ENCODE measurements around the gene SLC16A1.
"Not testable (repeated sequence)": the region's sequence is repeated elsewhere in the genome, so short reads cannot be mapped to it uniquely, and the experiment has no call there.

The SLC16A1 gene

GRCh38 chr1:112925015-112925414 is 31.0 kb downstream of the SLC16A1 start:
- no peak for DNase-seq (ENCODE audit: low read depth, low spot score)

GRCh38 chr1:112923959-112924349 is 32.0 kb downstream of the SLC16A1 start:
- DNase-seq (ENCODE audit: low read depth, low spot score) = no peak

GRCh38 chr1:112923234-112923958 is 32.6 kb downstream of the SLC16A1 start:
- DNase-seq (ENCODE audit: low read depth, low spot score) = no peak

GRCh38 chr1:112911506-112912220 is 44.3 kb downstream of the SLC16A1 start:
- DNase-seq (ENCODE audit: low read depth, low spot score) = peak; percentile 27

DNA sequence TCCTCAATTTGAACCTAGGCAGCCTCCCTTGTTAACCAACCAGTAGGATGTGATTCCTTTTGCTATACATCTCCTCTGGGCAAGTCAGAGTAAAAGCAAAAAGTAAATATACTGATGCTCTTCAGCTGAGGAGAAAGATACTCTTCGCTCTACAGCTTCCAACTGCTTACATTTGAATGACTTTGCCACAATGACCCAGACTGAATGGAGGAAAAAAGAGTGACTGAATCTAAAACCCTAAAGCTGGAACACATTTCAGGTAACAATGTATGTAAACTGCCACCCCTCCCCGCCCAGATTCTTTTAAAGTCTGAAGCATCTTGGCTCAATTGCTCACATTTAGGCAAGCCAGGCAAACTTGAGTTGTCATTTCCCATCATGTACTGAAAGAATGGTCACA is 46.1 kb downstream of the SLC16A1 start:
- DNase-seq (ENCODE audit: low read depth, low spot score) = no peak

GRCh38 chr1:112906150-112906698 is 49.8 kb downstream of the SLC16A1 start:
- peak; percentile 34 for DNase-seq (ENCODE audit: low read depth, low spot score)

- DNase-seq (ENCODE audit: low read depth, low spot score) = peak; percentile 38
Observed at GRCh38 chr1:112905395-112906149, 50.4 kb downstream of the SLC16A1 start.

- DNase-seq (ENCODE audit: low read depth, low spot score) = peak; percentile 75
Observed at GRCh38 chr1:112904831-112905261, 51.1 kb downstream of the SLC16A1 start.

- peak; percentile 87 for DNase-seq (ENCODE audit: low read depth, low spot score)
Observed at GRCh38 chr1:112904071-112904830, 51.7 kb downstream of the SLC16A1 start.

GRCh38 chr1:112902221-112902620 is 53.8 kb downstream of the SLC16A1 start:
- DNase-seq (ENCODE audit: low read depth, low spot score) = no peak

DNA sequence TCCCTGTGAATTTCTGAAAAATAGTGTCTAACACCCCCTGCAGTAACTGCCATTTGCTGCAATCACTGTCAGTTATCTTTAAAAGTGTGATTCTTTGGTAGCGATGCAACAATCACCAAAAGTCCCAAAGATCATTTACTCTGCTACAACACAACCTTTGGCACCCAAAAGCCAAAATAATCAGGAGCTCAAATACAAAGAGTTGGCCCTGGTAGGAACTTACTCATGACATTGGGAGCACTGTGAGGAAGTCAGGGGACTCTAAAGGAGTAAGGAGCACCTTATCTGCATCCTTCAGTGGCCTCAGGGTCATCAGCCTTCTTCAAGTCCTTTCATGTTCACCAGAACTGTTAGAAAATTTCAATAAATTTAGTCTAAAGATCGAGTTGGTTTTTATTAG is 54.6 kb downstream of the SLC16A1 start:
- DNase-seq (ENCODE audit: low read depth, low spot score) = no peak

DNA sequence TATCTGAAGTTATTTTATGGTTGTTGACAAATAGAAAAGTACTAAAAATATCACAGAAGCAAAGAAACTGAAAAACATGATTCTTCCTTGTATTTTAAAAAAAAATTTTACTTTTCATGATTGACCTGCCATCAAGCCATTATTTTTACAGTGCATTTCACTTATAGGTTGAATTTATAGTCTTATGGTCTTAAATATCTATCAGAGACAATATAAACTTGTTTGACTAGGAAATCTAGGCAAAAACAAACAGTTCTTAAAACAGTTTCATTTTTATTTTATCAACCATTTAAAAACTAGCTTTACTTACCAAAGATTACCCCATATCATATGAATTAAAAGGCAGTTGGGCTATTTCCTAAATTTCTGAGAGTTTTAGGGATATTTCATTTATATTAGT is 59.2 kb downstream of the SLC16A1 start:
- DNase-seq (ENCODE audit: low read depth, low spot score) = no peak

DNA sequence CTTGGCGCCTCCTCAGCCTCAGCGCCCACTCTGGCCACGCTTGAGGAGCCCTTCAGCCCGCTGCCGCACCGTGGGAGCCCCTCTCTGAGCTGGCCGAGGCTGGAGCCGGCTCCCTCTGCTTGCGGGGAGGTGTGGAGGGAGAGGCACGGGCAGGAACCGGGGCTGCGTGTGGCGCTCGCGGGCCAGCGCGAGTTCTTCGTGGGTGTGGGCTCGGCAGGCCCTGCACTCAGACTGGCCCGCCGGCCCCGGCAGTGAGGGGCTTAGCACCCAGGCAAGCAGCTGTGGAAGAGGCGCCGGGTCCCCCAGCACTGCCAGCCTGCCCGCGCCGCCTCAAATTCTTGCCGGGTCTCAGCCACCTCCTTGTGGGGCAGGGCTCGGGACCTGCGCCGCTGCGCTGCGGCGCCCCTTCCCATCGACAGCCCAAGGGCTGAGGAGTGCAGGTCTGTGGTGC is 61.4 kb downstream of the SLC16A1 start:
- no peak for DNase-seq (ENCODE audit: low read depth, low spot score)

GRCh38 chr1:112894010-112894292 is 62.0 kb downstream of the SLC16A1 start:
- DNase-seq (ENCODE audit: low read depth, low spot score) = no peak

DNA sequence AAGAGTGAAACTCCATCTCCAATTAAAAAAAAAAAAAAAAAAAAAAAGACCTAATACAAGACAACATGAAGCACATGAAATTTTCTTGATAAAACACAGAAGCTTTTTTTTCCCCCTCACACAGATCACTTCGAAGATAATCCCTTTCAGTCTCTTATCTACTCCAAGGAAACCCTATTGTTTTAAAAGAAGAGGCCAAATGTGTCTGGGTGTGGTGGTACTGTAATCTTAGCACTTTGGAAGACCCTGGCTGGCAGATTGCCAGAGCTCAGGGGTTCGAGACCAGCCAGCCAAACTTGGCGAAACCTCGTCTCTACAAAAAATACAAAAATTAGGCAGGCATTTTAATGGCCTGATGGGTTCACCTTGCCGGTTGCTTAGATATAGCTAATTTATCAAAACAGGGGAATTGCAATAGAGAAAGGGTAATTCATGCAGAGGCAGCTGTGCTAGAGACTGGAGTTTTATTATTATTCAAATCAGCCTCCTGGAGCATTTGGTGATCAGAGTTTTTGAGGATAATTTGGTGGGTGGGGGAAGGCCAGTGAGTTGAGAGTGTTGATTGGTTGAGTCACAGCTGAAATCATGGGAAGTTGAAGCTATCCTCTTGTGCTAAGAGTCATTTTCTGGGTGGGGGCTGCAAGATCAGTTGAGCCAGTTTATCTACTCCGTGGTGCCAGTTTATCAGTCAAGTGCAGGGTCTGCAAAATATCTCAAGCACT is 62.5 kb downstream of the SLC16A1 start:
- no peak for DNase-seq (ENCODE audit: low read depth, low spot score)

GRCh38 chr1:112889906-112890305 is 66.1 kb downstream of the SLC16A1 start:
- not testable (repeated sequence) for DNase-seq (ENCODE audit: low read depth, low spot score)

- no peak for DNase-seq (ENCODE audit: low read depth, low spot score)
Observed at GRCh38 chr1:112889052-112889768, 66.8 kb downstream of the SLC16A1 start.

GRCh38 chr1:112888630-112889029 is 67.4 kb downstream of the SLC16A1 start:
- DNase-seq (ENCODE audit: low read depth, low spot score) = no peak

DNA sequence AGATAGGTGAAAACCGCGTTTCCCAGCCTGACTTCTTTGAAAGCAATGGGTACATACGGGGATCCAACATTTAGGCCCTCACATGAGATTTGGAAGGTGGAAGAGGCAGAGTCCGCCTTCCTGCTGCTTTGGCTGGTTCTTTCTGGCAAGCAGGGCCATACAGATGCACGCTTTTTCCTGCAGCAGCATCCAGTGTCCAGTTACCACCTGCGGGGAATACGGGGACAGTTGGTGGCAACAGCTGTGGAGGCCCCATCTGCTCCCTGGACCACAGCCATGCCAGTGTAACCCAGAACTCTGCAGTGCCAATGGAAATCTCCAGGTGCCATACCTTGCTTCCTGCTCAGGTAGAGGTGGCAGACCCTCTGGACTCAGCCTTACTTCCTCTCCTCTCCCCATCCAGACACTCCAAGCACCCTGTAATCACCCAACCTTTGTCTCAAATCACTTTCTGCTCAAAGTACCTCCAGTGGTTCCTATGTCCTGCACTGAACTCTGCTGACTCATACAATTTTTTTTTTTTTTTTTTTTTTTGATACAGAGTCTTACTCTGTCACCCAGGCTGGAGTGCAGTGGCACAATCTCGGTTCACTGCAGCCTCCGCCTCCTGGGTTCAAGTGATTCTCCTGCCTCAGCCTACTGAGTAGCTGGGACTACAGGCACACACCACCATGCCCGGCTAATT is 68.3 kb downstream of the SLC16A1 start:
- no peak for DNase-seq (ENCODE audit: low read depth, low spot score)

DNA sequence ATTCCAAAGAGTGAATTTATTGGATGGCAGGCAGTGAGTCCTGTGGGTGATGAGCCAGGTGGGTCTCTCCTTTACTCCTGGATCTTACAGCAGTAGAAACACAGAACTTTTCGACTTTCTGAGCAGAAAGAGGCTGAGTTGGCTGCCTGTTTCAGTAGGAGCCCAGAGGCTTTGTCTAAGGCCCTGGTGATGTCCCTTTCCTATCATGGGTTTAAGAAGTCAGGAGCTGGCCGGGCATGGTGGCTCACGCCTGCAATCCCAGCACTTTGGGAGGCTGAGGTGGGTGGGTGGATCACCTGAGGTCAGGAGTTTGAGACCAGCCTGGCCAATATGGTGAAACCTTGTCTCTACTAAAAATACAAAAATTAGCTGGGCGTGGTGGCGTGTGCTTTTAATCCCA is 71.0 kb downstream of the SLC16A1 start:
- not testable (repeated sequence) for DNase-seq (ENCODE audit: low read depth, low spot score)

Data from ELF-1 (cell line).